HG02571 (cell line): Measurements from ENCODE around the gene GNAS.

Experiments
- ATAC-seq: cut with Tn5 transposase; IDR thresholded peaks from one replicate; pipeline ENCODE4 v1.9.1; 2021; ENCODE audit warnings: mild to moderate bottlenecking, moderate library complexity; ENCODE audit not compliant: unreplicated experiment

Gene GNAS

GRCh38 chr20:58878399-58878798, 25.9 kb downstream of the GNAS start:
- ATAC-seq = no peak

- ATAC-seq = no peak
Observed at GRCh38 chr20:58880441-58880840, 27.9 kb downstream of the GNAS start.

DNA sequence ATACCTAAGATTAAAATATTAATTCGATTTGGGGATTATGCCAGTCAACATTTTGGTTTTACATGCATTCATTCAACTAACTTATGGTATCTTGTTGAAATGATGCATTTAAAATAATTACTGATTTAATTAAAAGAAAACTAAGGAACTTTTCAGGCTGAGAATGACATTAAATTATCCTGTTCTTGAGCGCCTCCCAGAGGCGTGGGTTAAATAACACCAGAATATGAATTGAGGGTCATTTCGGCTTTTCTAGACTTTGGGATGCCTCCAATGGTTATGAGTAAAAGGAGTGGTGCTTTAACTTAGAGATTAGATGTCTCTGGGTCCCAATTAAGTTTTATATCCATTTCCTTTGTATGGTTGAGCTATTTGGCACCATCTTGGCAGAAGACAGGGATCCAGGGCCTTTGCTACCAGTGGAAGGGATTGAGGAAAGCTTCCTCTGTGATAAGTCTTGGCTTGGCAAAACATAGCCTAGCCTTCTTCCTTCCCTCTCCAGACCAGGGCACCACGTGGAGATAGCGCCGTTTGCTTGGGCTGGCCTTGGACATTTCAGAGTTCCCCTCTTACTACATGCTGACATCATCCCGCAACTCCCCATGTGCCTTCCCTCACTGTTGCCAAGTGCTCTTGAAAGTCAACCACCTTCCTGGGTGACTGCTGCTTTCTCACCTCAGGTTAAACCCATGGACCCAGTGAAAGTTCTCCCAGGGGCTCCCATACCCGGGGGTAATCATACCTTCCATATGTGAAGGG, 28.7 kb downstream of the GNAS start:
- no peak for ATAC-seq

DNA sequence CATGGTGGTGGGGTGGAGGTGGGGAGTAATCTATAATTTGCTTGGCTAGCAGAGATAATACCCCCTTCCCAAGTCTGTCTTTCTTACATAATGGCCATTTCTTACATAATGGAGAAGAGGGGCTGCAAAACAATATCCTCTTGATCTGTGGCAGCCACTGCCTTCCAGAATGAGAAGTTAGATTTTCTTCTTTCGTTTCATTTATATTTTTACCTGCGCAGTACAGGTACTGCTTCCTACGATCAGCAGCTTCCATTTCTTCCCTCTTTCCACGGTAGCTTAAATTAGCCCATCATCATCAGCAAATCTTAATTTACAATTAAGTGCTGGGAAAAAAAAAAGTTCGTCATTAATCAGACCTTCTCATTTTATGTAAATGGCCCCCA, 30.2 kb downstream of the GNAS start:
- no peak for ATAC-seq

DNA sequence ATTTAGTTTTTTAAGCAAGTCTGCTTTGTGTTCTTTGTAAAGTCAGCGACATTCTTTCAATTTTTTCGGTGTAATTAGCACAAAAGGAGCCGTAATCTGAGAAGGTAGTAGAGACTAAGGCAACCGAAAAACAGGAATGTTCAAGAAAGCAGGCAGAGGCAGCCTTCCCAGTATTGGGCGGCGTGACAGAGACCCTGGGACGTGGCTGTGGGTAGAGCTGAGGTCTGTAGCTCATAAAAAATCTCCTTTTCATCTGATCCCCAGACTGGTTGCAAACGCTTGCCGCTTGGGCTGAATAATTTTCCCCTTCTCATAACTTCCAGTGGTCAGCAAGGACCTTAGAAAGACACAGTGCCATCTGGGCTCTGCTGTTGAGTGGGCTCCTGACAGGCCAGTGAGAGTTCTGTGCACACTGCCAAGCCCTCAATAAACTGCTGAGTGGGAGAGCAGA, 30.8 kb downstream of the GNAS start:
- ATAC-seq = no peak

DNA sequence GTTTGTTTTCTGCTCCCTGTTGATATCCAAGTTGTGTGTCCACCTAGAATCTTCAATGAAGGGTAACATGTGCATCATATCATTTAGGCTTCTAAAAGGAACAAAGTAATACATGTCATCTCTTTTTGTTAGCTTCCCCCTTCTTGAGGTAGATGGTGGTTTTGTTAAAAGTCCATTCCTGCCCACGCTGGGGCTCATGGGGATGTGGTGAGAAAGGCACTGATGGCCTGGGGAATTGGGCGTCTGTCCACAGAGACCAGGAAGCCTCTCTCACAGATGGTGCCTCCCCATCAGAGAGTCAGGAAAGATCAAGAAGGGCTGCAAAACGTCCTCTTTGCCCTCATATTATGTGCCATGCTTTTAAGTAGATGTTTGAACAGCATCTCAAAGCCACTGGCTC, 32.5 kb downstream of the GNAS start:
- no peak for ATAC-seq

DNA sequence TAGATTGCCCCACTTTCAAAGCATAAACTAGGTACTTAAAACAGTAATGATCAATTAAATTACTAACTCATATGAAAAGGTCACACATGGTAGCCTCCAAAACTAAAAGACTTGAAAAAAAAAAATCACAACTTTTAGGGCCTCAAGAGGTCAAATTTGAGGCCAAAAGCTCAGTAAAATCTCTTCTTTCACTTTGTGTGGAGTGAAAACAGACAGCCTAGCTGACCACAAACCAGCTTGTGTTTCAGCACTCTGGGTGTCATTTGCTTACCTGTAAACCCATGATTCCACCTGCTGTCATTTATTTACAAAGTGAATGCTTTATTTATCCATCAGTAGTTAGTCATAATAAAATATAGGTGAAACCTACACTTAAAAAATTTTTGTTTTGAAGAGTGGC, 34.0 kb downstream of the GNAS start:
- ATAC-seq = no peak

DNA sequence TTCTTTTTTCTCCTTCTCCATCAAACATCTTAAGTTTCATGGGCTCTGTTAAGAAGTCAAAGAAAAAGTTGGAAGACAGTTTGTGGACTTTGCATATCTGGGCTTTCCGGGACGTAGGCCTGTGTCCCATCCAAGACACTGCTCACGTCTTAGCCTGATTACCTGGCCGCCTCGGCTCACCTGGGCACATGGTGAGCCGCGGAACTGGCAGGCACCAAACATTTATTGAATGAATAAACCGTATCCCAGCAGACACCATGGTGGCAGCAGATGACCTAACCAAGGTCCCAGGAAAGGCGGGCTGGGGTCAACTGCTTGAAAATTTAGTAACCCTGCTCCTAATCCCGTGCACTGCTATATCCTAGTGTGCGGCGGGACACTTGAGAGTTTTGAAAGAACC, 35.6 kb downstream of the GNAS start:
- no peak for ATAC-seq

GRCh38 chr20:58888521-58889333, 36.2 kb downstream of the GNAS start:
- ATAC-seq = peak; percentile 36

GRCh38 chr20:58889334-58889760, 36.8 kb downstream of the GNAS start:
- no peak for ATAC-seq

- ATAC-seq = no peak
Observed at GRCh38 chr20:58889798-58890517, 37.4 kb downstream of the GNAS start.

- peak; percentile 30 for ATAC-seq
Observed at GRCh38 chr20:58890518-58891085, 38.1 kb downstream of the GNAS start.

GRCh38 chr20:58891086-58891717, 38.7 kb downstream of the GNAS start:
- ATAC-seq = peak; percentile 23

DNA sequence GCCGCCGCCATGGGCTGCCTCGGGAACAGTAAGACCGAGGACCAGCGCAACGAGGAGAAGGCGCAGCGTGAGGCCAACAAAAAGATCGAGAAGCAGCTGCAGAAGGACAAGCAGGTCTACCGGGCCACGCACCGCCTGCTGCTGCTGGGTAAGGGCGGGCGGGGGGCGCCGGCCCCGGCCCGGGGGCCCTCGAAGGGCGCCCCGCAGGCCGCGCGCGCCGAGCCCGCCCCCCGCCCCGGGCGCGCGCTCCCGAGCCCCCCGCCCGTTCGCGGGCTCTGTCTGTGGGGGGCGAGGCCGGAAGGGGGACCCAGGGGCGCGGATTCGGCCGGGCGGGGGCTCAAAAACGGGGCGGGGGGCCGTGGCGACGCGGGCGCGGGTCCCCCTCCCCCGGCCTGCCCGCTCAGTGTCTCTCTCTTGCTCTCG, 39.2 kb downstream of the GNAS start:
- ATAC-seq = peak; percentile 4

DNA sequence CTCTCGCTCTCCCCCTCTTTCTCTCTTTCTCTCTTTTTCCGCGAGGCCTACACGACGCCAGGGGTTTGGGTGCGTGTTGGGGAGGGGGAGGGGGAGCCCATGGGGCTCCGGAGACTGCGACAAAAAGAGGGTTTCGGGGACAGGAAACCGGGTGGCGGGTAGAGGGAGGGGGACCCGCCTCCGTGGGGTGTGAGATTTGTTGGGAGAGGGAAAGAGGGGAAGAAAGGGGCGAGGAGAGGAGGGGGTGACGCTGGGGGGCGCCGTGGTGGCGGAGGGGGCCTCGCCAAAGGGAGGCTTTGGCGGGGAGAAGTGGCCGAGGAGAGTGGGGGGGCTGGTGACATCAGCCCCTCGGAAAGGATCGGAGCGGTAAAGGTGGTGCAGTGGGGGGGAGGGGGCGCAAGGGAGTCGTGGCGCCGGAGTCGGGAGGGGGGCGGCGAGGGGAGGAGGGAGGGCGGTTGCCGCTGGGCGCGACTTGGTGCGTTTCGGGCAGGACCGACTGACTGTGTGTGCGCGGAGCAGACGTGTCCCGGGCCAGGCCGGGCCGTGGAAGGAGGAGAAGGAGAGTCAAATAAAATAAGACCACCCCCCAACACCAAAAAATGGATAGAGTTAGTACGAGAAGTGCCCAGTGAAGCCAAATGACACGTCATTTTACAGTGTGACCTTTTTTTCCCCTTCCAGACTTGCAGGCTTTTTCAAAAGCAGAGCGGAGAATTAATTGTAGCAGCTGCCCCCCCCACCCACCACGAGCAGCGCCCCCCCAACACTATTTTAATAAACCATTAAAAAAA, 39.8 kb downstream of the GNAS start:
- peak; percentile 6 for ATAC-seq

GRCh38 chr20:58892932-58893224, 40.4 kb downstream of the GNAS start:
- no peak for ATAC-seq

GRCh38 chr20:58893355-58894120, 41.0 kb downstream of the GNAS start:
- no peak for ATAC-seq

DNA sequence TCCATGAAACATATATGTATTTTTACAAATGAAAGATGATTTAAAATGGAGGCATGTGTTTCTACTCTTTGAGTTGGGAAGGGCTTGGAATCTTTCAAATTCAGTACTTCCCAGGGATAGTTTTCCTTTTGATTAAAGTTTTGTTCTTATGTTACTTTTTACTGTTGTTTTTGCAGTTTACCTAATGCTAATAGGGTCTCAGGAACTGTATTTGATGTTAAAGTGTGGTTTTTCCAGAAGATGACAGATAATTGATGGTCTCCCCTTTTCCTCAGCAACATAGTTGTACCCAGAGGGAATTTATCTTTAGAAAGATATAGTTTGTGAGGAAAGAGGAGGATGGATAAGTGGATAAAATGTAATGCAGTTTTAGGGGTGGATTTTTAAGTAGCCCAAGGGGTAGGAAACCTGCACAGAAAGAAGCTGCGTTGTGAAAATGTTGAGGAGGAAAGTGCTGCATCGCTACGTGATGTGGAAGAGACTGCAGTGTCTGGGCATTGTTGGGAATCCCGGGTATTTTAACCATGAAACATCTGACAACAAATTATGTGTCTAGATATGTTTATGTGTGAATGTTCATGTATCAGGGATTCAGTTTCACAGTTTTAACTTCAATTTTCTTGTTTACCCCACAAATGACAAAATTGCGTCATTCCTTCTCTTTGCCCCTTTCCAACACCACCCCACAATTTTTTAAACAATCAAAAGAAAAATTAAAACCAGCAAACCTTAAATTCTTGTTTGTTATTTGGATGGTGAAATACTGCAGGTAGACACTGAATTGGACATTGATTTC, 42.3 kb downstream of the GNAS start:
- ATAC-seq = no peak
